ENCODE results near the gene GNAQ. TPM values are rescaled to one million over a fixed set of nuclear protein-coding genes. Genes with fewer than 3 reads are reported as not detected.
A peak's percentile ranks its signal among the peaks of the same experiment; 100 is the strongest.

Gene GNAQ
- total and polyA plus RNA-seq, 4 donors = 6.8 to 19.6 (median 12.6) TPM

DNA sequence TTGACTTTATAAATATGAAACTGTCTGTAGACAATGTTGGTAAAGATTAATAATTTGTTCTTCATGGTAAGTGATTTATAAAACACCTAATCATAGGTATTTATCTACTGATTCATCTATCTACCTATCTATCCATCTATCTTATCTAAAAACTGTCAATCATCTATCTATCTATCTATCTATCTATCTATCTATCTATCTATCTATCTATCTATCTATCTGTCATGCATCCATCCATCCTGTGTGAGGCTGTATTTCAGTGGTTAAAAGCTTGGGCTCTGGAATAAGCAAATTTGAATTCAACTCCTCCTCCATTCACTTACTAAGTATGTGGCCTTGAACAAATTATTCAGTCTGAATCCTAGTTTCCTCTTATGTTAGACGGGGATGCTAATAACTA lies 221.6 kb downstream of the GNAQ start:
- no peaks in the 10 kb centered on the region for H3K27me3 ChIP-seq (ENCODE audit: control insufficient read depth in 4 of 4, insufficient read depth in 4 of 4, low read length in 3 of 4)
- no peak overlapping the region for H3K4me3 ChIP-seq (ENCODE audit: low read depth in 1 of 3, low read length in 3 of 3)
- H3K27ac ChIP-seq (ENCODE audit: low read depth in 1 of 2, low read length in 2 of 2) = no peak overlapping the region
- no peak for DNase-seq (ENCODE audit: low spot score)
- peaks cover 1 to 19% (median 9%) of the 10 kb centered on the region in 4 donors for H3K4me1 ChIP-seq (ENCODE audit: control insufficient read depth in 4 of 4, insufficient read depth in 4 of 4, low read length in 3 of 4)
- H3K9me3 ChIP-seq (ENCODE audit: control insufficient read depth in 4 of 4, low read length in 3 of 4) = no peaks in the 10 kb centered on the region
- H3K9ac ChIP-seq (ENCODE audit: low read depth in 1 of 2, low read length in 2 of 2) = no peak overlapping the region
- WGBS = 89% methylated on average over 1 of the region's 1 CpG
- TF ChIP-seq REST (IDR thresholded peaks at IDR 0.05) = no peak
- no peak for TF ChIP-seq FOXA2 (IDR thresholded peaks at IDR 0.05)
- no peak for TF ChIP-seq YY1 (IDR thresholded peaks at IDR 0.05)
- TF ChIP-seq NR2F2 (IDR thresholded peaks at IDR 0.05) = no peak
- peaks cover 0 to 11% (median 4%) of the 10 kb centered on the region in 4 donors for H3K36me3 ChIP-seq (ENCODE audit: control insufficient read depth in 4 of 4, insufficient read depth in 3 of 4, low read depth in 1 of 4, low read length in 3 of 4)

DNA sequence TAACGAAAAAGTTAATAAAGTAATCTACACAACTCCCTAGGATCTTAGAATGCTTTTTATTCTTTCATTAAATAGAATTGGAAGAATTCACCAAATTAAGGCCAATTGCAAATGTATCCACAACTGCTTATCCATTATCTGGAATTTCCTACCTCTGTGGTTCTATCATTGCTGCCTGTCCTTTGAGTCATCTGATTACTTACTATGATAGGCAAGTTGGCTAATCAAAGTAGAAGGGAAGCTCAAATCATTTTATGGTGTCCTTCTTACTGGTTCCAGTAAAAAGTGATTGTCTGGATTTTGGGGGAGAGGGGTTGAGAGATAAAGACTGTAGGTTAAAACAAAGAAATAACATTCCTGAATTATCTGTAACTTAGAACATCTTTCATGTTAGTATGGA lies 222.1 kb downstream of the GNAQ start:
- no peak for DNase-seq (ENCODE audit: low spot score)
- H3K27ac ChIP-seq (ENCODE audit: low read depth in 1 of 2, low read length in 2 of 2) = no peak overlapping the region
- H3K4me3 ChIP-seq (ENCODE audit: low read depth in 1 of 3, low read length in 3 of 3) = no peak overlapping the region
- H3K9me3 ChIP-seq (ENCODE audit: control insufficient read depth in 4 of 4, low read length in 3 of 4) = no peaks in the 10 kb centered on the region
- H3K4me1 ChIP-seq (ENCODE audit: control insufficient read depth in 4 of 4, insufficient read depth in 4 of 4, low read length in 3 of 4) = peaks cover 1 to 19% (median 9%) of the 10 kb centered on the region in 4 donors
- TF ChIP-seq RXRA (IDR thresholded peaks at IDR 0.05) (no peak), FOXA1 (IDR thresholded peaks at IDR 0.05) (no peak)
- peaks cover 0 to 11% (median 3%) of the 10 kb centered on the region in 4 donors for H3K36me3 ChIP-seq (ENCODE audit: control insufficient read depth in 4 of 4, insufficient read depth in 3 of 4, low read depth in 1 of 4, low read length in 3 of 4)
- 97% methylated on average over 1 of the region's 1 CpG for WGBS
- no peaks in the 10 kb centered on the region for H3K27me3 ChIP-seq (ENCODE audit: control insufficient read depth in 4 of 4, insufficient read depth in 4 of 4, low read length in 3 of 4)
- no peak overlapping the region for H3K9ac ChIP-seq (ENCODE audit: low read depth in 1 of 2, low read length in 2 of 2)

- Histone ChIP-seq H3K27ac (ENCODE audit: low read depth in 1 of 2, low read length in 2 of 2) (peak overlapping the region in 1 of 2 donors; percentile 9), H3K4me1 (ENCODE audit: control insufficient read depth in 4 of 4, insufficient read depth in 4 of 4, low read length in 3 of 4) (peaks cover 1 to 19% (median 9%) of the 10 kb centered on the region in 4 donors), H3K9me3 (ENCODE audit: control insufficient read depth in 4 of 4, low read length in 3 of 4) (no peaks in the 10 kb centered on the region), H3K27me3 (ENCODE audit: control insufficient read depth in 4 of 4, insufficient read depth in 4 of 4, low read length in 3 of 4) (no peaks in the 10 kb centered on the region), H3K9ac (ENCODE audit: low read depth in 1 of 2, low read length in 2 of 2) (no peak overlapping the region), H3K4me3 (ENCODE audit: low read depth in 1 of 3, low read length in 3 of 3) (no peak overlapping the region), H3K36me3 (ENCODE audit: control insufficient read depth in 4 of 4, insufficient read depth in 3 of 4, low read depth in 1 of 4, low read length in 3 of 4) (peaks cover 0 to 6% (median under 1%) of the 10 kb centered on the region in 4 donors)
- 29% methylated on average over 2 of the region's 2 CpGs for WGBS
- DNase-seq (ENCODE audit: low spot score) = no peak
- TF ChIP-seq FOXA1 (IDR thresholded peaks at IDR 0.05) = no peak
- TF ChIP-seq ATF3 (IDR thresholded peaks at IDR 0.05) = no peak
- TF ChIP-seq, protein P1, sequence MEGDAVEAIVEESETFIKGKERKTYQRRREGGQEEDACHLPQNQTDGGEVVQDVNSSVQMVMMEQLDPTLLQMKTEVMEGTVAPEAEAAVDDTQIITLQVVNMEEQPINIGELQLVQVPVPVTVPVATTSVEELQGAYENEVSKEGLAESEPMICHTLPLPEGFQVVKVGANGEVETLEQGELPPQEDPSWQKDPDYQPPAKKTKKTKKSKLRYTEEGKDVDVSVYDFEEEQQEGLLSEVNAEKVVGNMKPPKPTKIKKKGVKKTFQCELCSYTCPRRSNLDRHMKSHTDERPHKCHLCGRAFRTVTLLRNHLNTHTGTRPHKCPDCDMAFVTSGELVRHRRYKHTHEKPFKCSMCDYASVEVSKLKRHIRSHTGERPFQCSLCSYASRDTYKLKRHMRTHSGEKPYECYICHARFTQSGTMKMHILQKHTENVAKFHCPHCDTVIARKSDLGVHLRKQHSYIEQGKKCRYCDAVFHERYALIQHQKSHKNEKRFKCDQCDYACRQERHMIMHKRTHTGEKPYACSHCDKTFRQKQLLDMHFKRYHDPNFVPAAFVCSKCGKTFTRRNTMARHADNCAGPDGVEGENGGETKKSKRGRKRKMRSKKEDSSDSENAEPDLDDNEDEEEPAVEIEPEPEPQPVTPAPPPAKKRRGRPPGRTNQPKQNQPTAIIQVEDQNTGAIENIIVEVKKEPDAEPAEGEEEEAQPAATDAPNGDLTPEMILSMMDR (IDR thresholded peaks at IDR 0.05; ENCODE audit: low read depth, low read length, missing input control) = no peak
- no peak for TF ChIP-seq EGR1 (IDR thresholded peaks at IDR 0.05; ENCODE audit: low read depth in 2 of 2)
- no peak for TF ChIP-seq REST (IDR thresholded peaks at IDR 0.05)
- no peak for TF ChIP-seq GABPA (IDR thresholded peaks at IDR 0.05 in 1 of 2, conservative IDR thresholded peaks at IDR 0.05 in 1 of 2)
- TF ChIP-seq HNF4G (IDR thresholded peaks at IDR 0.05) = no peak
- TF ChIP-seq MAX (IDR thresholded peaks at IDR 0.05) = no peak
- no peak for TF ChIP-seq FOXA2 (IDR thresholded peaks at IDR 0.05)
- no peak for TF ChIP-seq HNF4A (conservative IDR thresholded peaks at IDR 0.05)
- no peak for TF ChIP-seq NR2F2 (IDR thresholded peaks at IDR 0.05)
- TF ChIP-seq JUND (IDR thresholded peaks at IDR 0.05) = no peak
- TF ChIP-seq SP1 (IDR thresholded peaks at IDR 0.05) = no peak
- no peak for TF ChIP-seq YY1 (IDR thresholded peaks at IDR 0.05)
- TF ChIP-seq RAD21 (IDR thresholded peaks at IDR 0.05) = no peak
- no peak for TF ChIP-seq RXRA (IDR thresholded peaks at IDR 0.05)
- no peak for TF ChIP-seq ZBTB33 (IDR thresholded peaks at IDR 0.05)
These were observed 222.9 kb downstream of the GNAQ start for GRCh38 chr9:77808751-77809081.
